GM12873 (cell line): ENCODE results near the gene SULT6B1.

ENCODE experiments used
- CTCF ChIP-seq: IDR thresholded peaks from 2 replicates; pipeline ENCODE4 v1.5.1; 2012; ENCODE audit warnings: low read depth, mild to moderate bottlenecking, moderate library complexity, low read length, control low read depth; ENCODE audit not compliant: insufficient read depth; ENCODE audit errors: missing control alignments

The SULT6B1 gene

GRCh38 chr2:37190290-37190689 lies 1.8 kb upstream of the SULT6B1 start:
- no peak for TF ChIP-seq CTCF

GRCh38 chr2:37189452-37190153 lies 1.1 kb upstream of the SULT6B1 start:
- no peak for TF ChIP-seq CTCF

- no peak for TF ChIP-seq CTCF
Measured at GRCh38 chr2:37181726-37182684, 6.5 kb downstream of the SULT6B1 start.

GRCh38 chr2:37180640-37181039 lies 7.8 kb downstream of the SULT6B1 start:
- no peak for TF ChIP-seq CTCF

- TF ChIP-seq CTCF: peak; percentile 5
Measured at GRCh38 chr2:37180006-37180639, 8.3 kb downstream of the SULT6B1 start.

- TF ChIP-seq CTCF: no peak
Measured at GRCh38 chr2:37173741-37174140, 14.7 kb downstream of the SULT6B1 start.

GRCh38 chr2:37171624-37171950 lies 16.9 kb downstream of the SULT6B1 start:
- no peak for TF ChIP-seq CTCF
